ENCODE results near the gene FANK1.

FANK1 gene

GRCh38 chr10:125940515-125940914, 44.2 kb downstream of the FANK1 start:
- TF ChIP-seq CTCF (IDR thresholded peaks at IDR 0.05), result no peak
- H3K27ac ChIP-seq, result no peak overlapping the region
- H3K4me3 ChIP-seq, result no peak overlapping the region
- no peak for DNase-seq (ENCODE audit: low spot score)

GRCh38 chr10:125951290-125951689, 54.9 kb downstream of the FANK1 start:
- TF ChIP-seq CTCF (IDR thresholded peaks at IDR 0.05), result no peak
- no peak for DNase-seq (ENCODE audit: low spot score)
- Histone ChIP-seq H3K27ac (no peak overlapping the region), H3K4me3 (no peak overlapping the region)

- H3K4me3 ChIP-seq, result no peak overlapping the region
- no peak for TF ChIP-seq CTCF (IDR thresholded peaks at IDR 0.05)
- no peak for DNase-seq (ENCODE audit: low spot score)
- H3K27ac ChIP-seq, result no peak overlapping the region
Measured at GRCh38 chr10:125953778-125954385, 57.5 kb downstream of the FANK1 start.

- Histone ChIP-seq H3K27ac (no peak overlapping the region), H3K4me3 (no peak overlapping the region)
- no peak for TF ChIP-seq CTCF (IDR thresholded peaks at IDR 0.05)
- no peak for DNase-seq (ENCODE audit: low spot score)
Measured at GRCh38 chr10:125955766-125956165, 59.4 kb downstream of the FANK1 start.

GRCh38 chr10:125961743-125962142, 65.4 kb downstream of the FANK1 start:
- no peak overlapping the region for H3K4me3 ChIP-seq
- no peak for TF ChIP-seq CTCF (IDR thresholded peaks at IDR 0.05)
- no peak for DNase-seq (ENCODE audit: low spot score)
- no peak overlapping the region for H3K27ac ChIP-seq

GRCh38 chr10:125962200-125962599, 65.8 kb downstream of the FANK1 start:
- no peak for TF ChIP-seq CTCF (IDR thresholded peaks at IDR 0.05)
- no peak for DNase-seq (ENCODE audit: low spot score)
- Histone ChIP-seq H3K27ac (no peak overlapping the region), H3K4me3 (no peak overlapping the region)

GRCh38 chr10:125964558-125964957, 68.2 kb downstream of the FANK1 start:
- Histone ChIP-seq H3K4me3 (no peak overlapping the region), H3K27ac (no peak overlapping the region)
- TF ChIP-seq CTCF (IDR thresholded peaks at IDR 0.05), result no peak

More at GRCh38 chr10:125964558-125964957, 68.2 kb downstream of the FANK1 start:
- DNase-seq (ENCODE audit: low spot score), result no peak
